Coronary artery (tissue), 2 donors: ENCODE results near the gene FIGNL2.

Source experiments
- DNase-seq: peaks from one replicate; pipeline ENCODE4 v3.0.0-alpha.2; 2017; ENCODE audit warnings: low spot score
- H3K27ac ChIP-seq, 2 donors: fragments of 200-600 bp; sonication (generic); one replicate each; pipeline ENCODE4 v1.5.1; 2016 to 2019
- H3K4me3 ChIP-seq: fragments of 200-600 bp; sonication (generic); 2 replicates; pipeline ENCODE4 v1.5.1; 2016; ENCODE audit warnings: mild to moderate bottlenecking, moderate library complexity
- CTCF ChIP-seq: fragments of 200-600 bp; sonication (generic); IDR thresholded peaks from one replicate; pipeline ENCODE4 v1.5.1; 2019; ENCODE audit warnings: antibody characterized with exemption

FIGNL2 gene

GRCh38 chr12:51873251-51873994 lies 24.9 kb upstream of the FIGNL2 start:
- TF ChIP-seq CTCF, result no peak
- no peak overlapping the region for H3K4me3 ChIP-seq
- no peak overlapping the region for H3K27ac ChIP-seq
- DNase-seq, result no peak

DNA sequence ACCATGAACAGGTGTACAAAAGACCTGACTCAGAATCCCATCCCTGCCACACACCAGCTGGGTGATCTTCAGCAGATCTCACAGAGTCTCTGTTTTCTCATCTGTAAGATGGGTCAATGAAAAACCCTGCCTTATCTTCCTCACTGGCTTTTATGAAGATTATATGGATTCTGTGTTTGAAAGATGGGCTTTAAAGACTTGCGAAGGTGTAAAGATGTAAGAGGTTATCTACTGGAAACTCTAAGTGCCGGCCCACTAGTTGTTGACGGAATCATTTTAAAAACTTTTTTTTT lies 24.1 kb upstream of the FIGNL2 start:
- Histone ChIP-seq H3K4me3 (no peak overlapping the region), H3K27ac (no peak overlapping the region)
- no peak for TF ChIP-seq CTCF
- DNase-seq, result no peak

GRCh38 chr12:51871918-51872688 lies 23.6 kb upstream of the FIGNL2 start:
- H3K27ac ChIP-seq, result no peak overlapping the region
- DNase-seq, result no peak
- no peak overlapping the region for H3K4me3 ChIP-seq
- no peak for TF ChIP-seq CTCF

DNA sequence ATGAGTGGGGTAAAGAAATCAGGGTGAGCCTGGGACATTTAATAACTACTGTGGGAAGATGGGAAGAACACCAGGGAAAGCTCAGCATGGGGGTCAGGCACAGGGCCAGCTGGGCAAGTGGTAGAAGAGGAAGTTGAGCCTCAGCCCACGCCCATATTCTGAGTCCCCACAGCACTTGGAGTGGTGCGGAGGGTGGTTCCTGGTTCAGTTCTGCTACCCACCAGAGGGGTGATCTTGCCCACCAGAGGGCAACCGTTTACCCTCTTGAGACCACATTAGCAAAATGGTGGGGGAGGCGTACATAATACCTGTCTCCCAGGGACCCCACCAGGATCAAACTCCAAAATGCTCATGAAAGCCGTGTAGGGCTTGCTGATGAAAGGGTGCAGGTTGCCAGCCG lies 22.6 kb upstream of the FIGNL2 start:
- Histone ChIP-seq H3K27ac (no peak overlapping the region), H3K4me3 (no peak overlapping the region)
- TF ChIP-seq CTCF, result no peak
- no peak for DNase-seq

DNA sequence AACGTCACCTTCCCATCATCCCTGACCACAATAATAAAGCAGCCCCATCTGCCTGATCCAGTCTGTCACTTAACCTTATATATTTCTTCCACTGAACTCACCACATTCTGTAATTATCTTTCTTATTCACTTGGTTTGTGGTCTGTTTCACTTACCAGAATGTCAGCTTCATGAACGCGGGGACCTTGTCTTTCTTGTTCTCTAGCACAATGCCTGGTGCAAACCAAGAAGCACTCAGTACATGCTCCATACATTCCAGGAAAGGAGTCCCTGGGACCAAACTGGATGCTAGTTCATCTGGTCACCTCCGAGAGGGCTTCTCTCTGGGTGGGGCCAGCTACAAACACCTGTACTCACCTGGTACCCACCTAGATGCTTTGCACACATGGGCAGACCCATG lies 22.0 kb upstream of the FIGNL2 start:
- no peak for TF ChIP-seq CTCF
- Histone ChIP-seq H3K4me3 (no peak overlapping the region), H3K27ac (no peak overlapping the region)
- no peak for DNase-seq

DNA sequence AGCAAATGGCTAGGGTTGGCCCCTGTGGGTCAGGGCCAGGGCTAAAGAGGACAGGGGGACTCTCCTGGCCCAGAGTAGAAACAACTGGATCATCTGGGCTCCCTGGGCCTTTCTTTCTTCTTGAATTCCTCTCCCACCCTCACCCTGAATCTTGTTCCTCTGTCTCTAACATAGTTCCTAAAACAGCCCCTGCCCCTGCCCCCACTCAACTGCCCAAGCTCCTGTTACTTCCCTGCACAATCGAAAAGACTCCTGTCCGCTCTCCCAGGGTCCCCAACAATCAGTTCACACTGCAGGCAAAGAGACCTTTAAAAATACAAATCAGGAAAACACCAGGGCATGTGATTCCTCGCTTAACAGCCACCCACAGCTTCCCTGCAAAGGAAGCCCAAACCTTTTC lies 21.4 kb upstream of the FIGNL2 start:
- no peak for TF ChIP-seq CTCF
- no peak overlapping the region for H3K4me3 ChIP-seq
- H3K27ac ChIP-seq, result no peak overlapping the region
- DNase-seq, result no peak

GRCh38 chr12:51869496-51869865 lies 21.0 kb upstream of the FIGNL2 start:
- Histone ChIP-seq H3K4me3 (peak overlapping the region; percentile 72), H3K27ac (no peak overlapping the region)
- no peak for TF ChIP-seq CTCF
- no peak for DNase-seq
